PC-9 (cell line): ENCODE data around the gene ANKS1B.

ENCODE experiments used
- CTCF ChIP-seq: fragments of 200-600 bp; sonication (generic); conservative IDR thresholded peaks from 2 replicates; pipeline ENCODE4 v1.6.1; 2017; ENCODE audit warnings: mixed run types, antibody characterized with exemption, mild to moderate bottlenecking, moderate library complexity
- EZH2 ChIP-seq: fragments of 200-600 bp; sonication (generic); IDR thresholded peaks from 2 replicates; pipeline ENCODE4 v1.8.0; 2017; ENCODE audit warnings: antibody characterized with exemption, low read depth

- TF ChIP-seq EZH2 (no peak), CTCF (no peak)
Measured at GRCh38 chr12:99157946-99158345, 826.8 kb downstream of the ANKS1B start.
